Renal cortical epithelial cell (primary cell): Measurements from ENCODE around the gene MAGI2. TPM values are rescaled to one million over a fixed set of nuclear protein-coding genes. Genes with fewer than 3 reads are reported as not detected.

ENCODE experiments used
- DNase-seq: peaks from one replicate; pipeline ENCODE4 v3.0.0-alpha.2; 2011; ENCODE audit warnings: low read depth
- total RNA-seq: library from RNA; depleted of rRNA; stranded (reverse); fragments of >200 nt; gene quantifications from 2 replicates; pipeline ENCODE4 v1.2.3, GENCODE V29; 2014

MAGI2 gene
- total RNA-seq, 1 donor from 2014 or later, result 2.9 TPM

GRCh38 chr7:79302293-79302692 is 151.2 kb downstream of the MAGI2 start:
- DNase-seq, result no peak

- no peak for DNase-seq
Observed at GRCh38 chr7:79301419-79301818, 152.0 kb downstream of the MAGI2 start.

- DNase-seq, result no peak
Observed at GRCh38 chr7:79300573-79300972, 152.9 kb downstream of the MAGI2 start.

GRCh38 chr7:79298145-79298760 is 155.2 kb downstream of the MAGI2 start:
- peak; percentile 66 for DNase-seq

GRCh38 chr7:79296553-79297320 is 156.7 kb downstream of the MAGI2 start:
- DNase-seq, result no peak

- peak; percentile 60 for DNase-seq
Observed at GRCh38 chr7:79293655-79294142, 159.8 kb downstream of the MAGI2 start.

- no peak for DNase-seq
Observed at GRCh38 chr7:79292834-79293233, 160.6 kb downstream of the MAGI2 start.

- DNase-seq, result no peak
Observed at GRCh38 chr7:79291498-79291865, 162.0 kb downstream of the MAGI2 start.

- no peak for DNase-seq
Observed at GRCh38 chr7:79290841-79291497, 162.5 kb downstream of the MAGI2 start.

- no peak for DNase-seq
Observed at GRCh38 chr7:79290398-79290797, 163.1 kb downstream of the MAGI2 start.

GRCh38 chr7:79288655-79289054 is 164.8 kb downstream of the MAGI2 start:
- DNase-seq, result no peak

GRCh38 chr7:79287981-79288380 is 165.5 kb downstream of the MAGI2 start:
- DNase-seq, result no peak

- no peak for DNase-seq
Observed at GRCh38 chr7:79286181-79286580, 167.3 kb downstream of the MAGI2 start.

- DNase-seq, result no peak
Observed at GRCh38 chr7:79285756-79286155, 167.7 kb downstream of the MAGI2 start.

GRCh38 chr7:79284211-79284610 is 169.3 kb downstream of the MAGI2 start:
- DNase-seq, result no peak

GRCh38 chr7:79282882-79283602 is 170.4 kb downstream of the MAGI2 start:
- peak; percentile 30 for DNase-seq

GRCh38 chr7:79282070-79282694 is 171.3 kb downstream of the MAGI2 start:
- DNase-seq, result peak; percentile 63

- DNase-seq, result no peak
Observed at GRCh38 chr7:79281426-79281825, 172.0 kb downstream of the MAGI2 start.

- DNase-seq, result no peak
Observed at GRCh38 chr7:79272938-79273337, 180.5 kb downstream of the MAGI2 start.

- peak; percentile 65 for DNase-seq
Observed at GRCh38 chr7:79272066-79272669, 181.3 kb downstream of the MAGI2 start.

- DNase-seq, result no peak
Observed at GRCh38 chr7:79268730-79269129, 184.7 kb downstream of the MAGI2 start.
